HepG2 (cell line): Measurements from ENCODE around the gene SLIRP. TPM values are rescaled to one million over a fixed set of nuclear protein-coding genes. Genes with fewer than 3 reads are reported as not detected.

Experiments used
- CCDC6 ChIP-seq: sonication (generic); formaldehyde crosslinking; IDR thresholded peaks from 2 replicates; pipeline ENCODE4 v1.8.1; 2022; ENCODE audit warnings: mild to moderate bottlenecking, missing genetic modification reagents, moderate library complexity
- ETV5 ChIP-seq: IDR thresholded peaks from 2 replicates; pipeline ENCODE4 v1.6.1; 2018; ENCODE audit warnings: missing biosample characterization, missing genetic modification reagents, inconsistent platforms, borderline replicate concordance
- FOXJ3 ChIP-seq: sonication (generic); formaldehyde crosslinking; IDR thresholded peaks from 2 replicates; pipeline ENCODE4 v1.4.0; 2020; ENCODE audit warnings: missing genetic modification reagents, mild to moderate bottlenecking, borderline replicate concordance
- HDAC2 ChIP-seq: sonication (generic); formaldehyde crosslinking; IDR thresholded peaks from 2 replicates; pipeline ENCODE4 v1.4.0; 2020; ENCODE audit warnings: missing genetic modification reagents
- HHEX ChIP-seq: IDR thresholded peaks from 2 replicates; pipeline ENCODE4 v1.6.1; 2016; ENCODE audit warnings: control low read depth
- HIVEP1 ChIP-seq: sonication (generic); formaldehyde crosslinking; IDR thresholded peaks from 2 replicates; pipeline ENCODE4 v1.4.0; 2020; ENCODE audit warnings: mild to moderate bottlenecking, missing genetic modification reagents
- JDP2 ChIP-seq: sonication (generic); formaldehyde crosslinking; IDR thresholded peaks from 2 replicates; pipeline ENCODE4 v1.8.1; 2022; ENCODE audit warnings: missing genetic modification reagents, borderline replicate concordance
- KAT8 ChIP-seq: IDR thresholded peaks from 2 replicates; pipeline ENCODE4 v1.6.1; 2016; ENCODE audit warnings: missing genetic modification reagents, missing compliant biosample characterization
- MAFG ChIP-seq: sonication (generic); formaldehyde crosslinking; IDR thresholded peaks from 2 replicates; pipeline ENCODE4 v1.5.1; 2020; ENCODE audit warnings: mild to moderate bottlenecking, missing genetic modification reagents
- MAX ChIP-seq: IDR thresholded peaks from 2 replicates; pipeline ENCODE4 v1.6.1; 2012; ENCODE audit warnings: inconsistent platforms
- NFIC ChIP-seq: IDR thresholded peaks from 2 replicates; pipeline ENCODE4 v1.6.1; 2012; ENCODE audit warnings: mild to moderate bottlenecking, low read length, inconsistent platforms
- POLR2G ChIP-seq: fragments of 200-400 bp; formaldehyde crosslinking; IDR thresholded peaks from 2 replicates; pipeline ENCODE4 v1.6.1; 2018; ENCODE audit warnings: mild to moderate bottlenecking, low read depth, low read length, moderate library complexity
- PRMT3 ChIP-seq: sonication (generic); formaldehyde crosslinking; IDR thresholded peaks from 2 replicates; pipeline ENCODE4 v1.8.1; 2022; ENCODE audit warnings: low read depth, mild to moderate bottlenecking, moderate library complexity, missing genetic modification reagents, borderline replicate concordance
- RBM22 ChIP-seq: fragments of 200-400 bp; formaldehyde crosslinking; optimal IDR thresholded peaks from 2 replicates; pipeline ENCODE3; 2017; ENCODE audit warnings: mild to moderate bottlenecking, low read length, moderate library complexity
- REPIN1 ChIP-seq: sonication (generic); formaldehyde crosslinking; IDR thresholded peaks from 2 replicates; pipeline ENCODE4 v1.8.0; 2022; ENCODE audit warnings: missing genetic modification reagents, low read depth, mild to moderate bottlenecking, borderline replicate concordance
- SAFB2 ChIP-seq: sonication (generic); formaldehyde crosslinking; IDR thresholded peaks from 2 replicates; pipeline ENCODE4 v1.5.1; 2020; ENCODE audit warnings: missing genetic modification reagents, low read depth, mild to moderate bottlenecking, borderline replicate concordance
- TEF ChIP-seq: sonication (generic); formaldehyde crosslinking; IDR thresholded peaks from 2 replicates; pipeline ENCODE4 v1.5.0; 2020; ENCODE audit warnings: missing genetic modification reagents
- ZFX ChIP-seq: sonication (generic); formaldehyde crosslinking; IDR thresholded peaks from 2 replicates; pipeline ENCODE4 v1.4.0; 2020; ENCODE audit warnings: mild to moderate bottlenecking, low read depth, missing genetic modification reagents, moderate library complexity
- ZNF143 ChIP-seq: sonication (generic); formaldehyde crosslinking; IDR thresholded peaks from 2 replicates; pipeline ENCODE4 v1.4.0; 2020; ENCODE audit warnings: missing genetic modification reagents
- ZNF331 ChIP-seq: sonication (generic); formaldehyde crosslinking; IDR thresholded peaks from 2 replicates; pipeline ENCODE4 v1.4.0; 2020; ENCODE audit warnings: missing genetic modification reagents
- ZNF350 ChIP-seq: sonication (generic); formaldehyde crosslinking; IDR thresholded peaks from 2 replicates; pipeline ENCODE4 v1.4.0; 2020; ENCODE audit warnings: mild to moderate bottlenecking, low read depth, missing genetic modification reagents, borderline replicate concordance
- ZNF710 ChIP-seq: sonication (generic); formaldehyde crosslinking; IDR thresholded peaks from 2 replicates; pipeline ENCODE4 v1.5.0; 2020; ENCODE audit warnings: mild to moderate bottlenecking, missing genetic modification reagents, borderline replicate concordance
- ZNF792 ChIP-seq: IDR thresholded peaks from 2 replicates; pipeline ENCODE4 v1.6.1; 2016
- polyA plus RNA-seq, 8 experiments: library from polyadenylated mRNA; depleted of rRNA in 3 of 8; stranded (reverse) in 7 of 8; unstranded in 1 of 8; fragments of >200 nt; fragmentation: Illumina TruSeq in 4 of 8; extraction: Trizol in 4 of 8; gene quantifications; 2 replicates each; pipeline versions ENCODE4 v1.2.1 to v1.2.3, GENCODE V29; 2011 to 2016; ENCODE audit warnings: low read depth in 4 of 8, missing spikeins in 1 of 8, mixed read lengths in 1 of 8; ENCODE audit not compliant: insufficient read depth in 1 of 8
- total RNA-seq, 5 experiments: library from RNA; depleted of rRNA; stranded (reverse); fragments of >200 nt; fragmentation: Illumina TruSeq; extraction: Trizol; gene quantifications; 2 replicates each; pipeline ENCODE4 v1.2.3, GENCODE V29; 2016; ENCODE audit warnings: low read depth in 1 of 5

SLIRP gene
- total and polyA plus RNA-seq, 2 of the 13 experiments (the other 11 are each of a cell fraction or from before 2014, with no cell fraction given): 281 to 548 TPM

GRCh38 chr14:77707724-77708408, at the start of gene SLIRP, which contains the start of gene ALKBH1 (continued):
- TF ChIP-seq HIVEP1 (CRISPR knock-in tag) (peak; percentile 58; the same call in 1 of the 2 replicates), FOXJ3 (0 out of 2 replicates have a peak, but pooled peaks have one; percentile 59), MAX (peak; percentile 80), HDAC2 (CRISPR knock-in tag) (peak; percentile 63; the same call in 1 of the 2 replicates), MAFG (CRISPR knock-in tag) (no peak), JDP2 (no peak), PRMT3 (CRISPR knock-in tag) (no peak), CCDC6 (CRISPR knock-in tag) (no peak), ETV5 (peak; percentile 72), ZNF710 (CRISPR knock-in tag) (no peak), ZNF792 (0 out of 2 replicates have a peak, but pooled peaks have one; percentile 17), ZNF350 (peak; percentile 74; the same call in 1 of the 2 replicates), KAT8 (peak; percentile 99), ZFX (CRISPR knock-in tag) (peak; percentile 83), REPIN1 (CRISPR knock-in tag) (0 out of 2 replicates have a peak, but pooled peaks have one; percentile 58), SAFB2 (CRISPR knock-in tag) (no peak), TEF (CRISPR knock-in tag) (peak; percentile 66; the same call in 1 of the 2 replicates), HHEX (CRISPR knock-in tag) (no peak), ZNF143 (CRISPR knock-in tag) (peak; percentile 68), NFIC (peak; percentile 56; the same call in 1 of the 2 replicates), ZNF331 (CRISPR knock-in tag) (peak; percentile 35; the same call in 1 of the 2 replicates), POLR2G (peak; percentile 98), RBM22 (no peak)
